Measurements from ENCODE around the gene PCED1A.

The PCED1A gene, protein sequence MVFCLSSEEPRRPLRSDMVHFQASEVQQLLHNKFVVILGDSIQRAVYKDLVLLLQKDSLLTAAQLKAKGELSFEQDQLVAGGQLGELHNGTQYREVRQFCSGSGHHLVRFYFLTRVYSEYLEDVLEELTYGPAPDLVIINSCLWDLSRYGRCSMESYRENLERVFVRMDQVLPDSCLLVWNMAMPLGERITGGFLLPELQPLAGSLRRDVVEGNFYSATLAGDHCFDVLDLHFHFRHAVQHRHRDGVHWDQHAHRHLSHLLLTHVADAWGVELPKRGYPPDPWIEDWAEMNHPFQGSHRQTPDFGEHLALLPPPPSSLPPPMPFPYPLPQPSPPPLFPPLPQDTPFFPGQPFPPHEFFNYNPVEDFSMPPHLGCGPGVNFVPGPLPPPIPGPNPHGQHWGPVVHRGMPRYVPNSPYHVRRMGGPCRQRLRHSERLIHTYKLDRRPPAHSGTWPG

GRCh38 chr20:2840138-2840966, at the start of gene PCED1A, which contains the start of gene VPS16:
Gene PCED1A, minus strand, starts transcription at chr20:2840655. Its CDS starts 743 bp downstream, at chr20:2839912.
Gene VPS16, plus strand, starts transcription at chr20:2840745. Its CDS starts 30 bp downstream, at chr20:2840775.
- DNase-seq (ENCODE audit: low read depth in 1 of 2, low spot score in 1 of 2): peak; percentile 84 to 89

GRCh38 chr20:2889797-2890196, 49.3 kb upstream of the PCED1A start:
- no peak for DNase-seq (ENCODE audit: low read depth in 1 of 2, low spot score in 1 of 2)

DNA sequence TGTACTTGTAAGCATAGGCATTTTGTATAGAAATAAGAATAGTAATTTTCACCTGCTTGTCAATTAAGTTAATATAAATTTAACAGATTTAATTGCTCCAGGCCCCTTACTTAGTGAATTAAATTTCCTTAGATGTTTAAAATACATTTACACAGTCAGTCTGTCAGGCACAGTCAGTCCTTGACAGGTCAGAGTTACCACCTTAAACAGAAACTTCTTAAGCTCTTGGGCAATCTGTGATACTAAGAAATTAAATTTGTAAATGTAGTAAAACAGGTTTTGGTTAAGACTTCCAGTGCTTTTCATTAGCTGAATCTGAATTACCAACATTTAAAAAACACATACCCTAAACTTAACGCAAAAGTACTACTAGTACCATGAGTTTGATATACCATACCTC, 48.8 kb upstream of the PCED1A start:
- DNase-seq (ENCODE audit: low read depth in 1 of 2, low spot score in 1 of 2): no peak

- no peak for DNase-seq (ENCODE audit: low read depth in 1 of 2, low spot score in 1 of 2)
These were observed 47.9 kb upstream of the PCED1A start for GRCh38 chr20:2888224-2888955.

DNA sequence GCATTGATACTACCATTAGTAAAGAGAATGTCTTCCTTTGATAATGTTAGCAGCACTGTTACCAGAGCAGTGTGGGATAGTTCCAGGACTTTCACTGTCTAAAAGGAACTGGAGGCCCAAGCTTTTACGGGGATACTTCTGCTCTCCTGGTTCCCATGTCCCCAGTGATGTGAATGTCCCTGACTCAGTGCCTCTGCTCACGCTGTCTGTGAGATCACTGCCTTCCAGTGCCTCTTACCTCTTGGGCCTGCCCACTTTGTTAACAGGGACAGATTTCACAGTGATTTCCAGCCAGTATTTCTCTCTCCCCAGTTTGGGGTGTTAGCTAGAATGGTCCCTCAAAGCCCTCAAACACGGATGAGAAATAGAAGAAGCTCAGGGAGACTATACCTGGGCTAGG, 47.3 kb upstream of the PCED1A start:
- no peak for DNase-seq (ENCODE audit: low read depth in 1 of 2, low spot score in 1 of 2)

DNA sequence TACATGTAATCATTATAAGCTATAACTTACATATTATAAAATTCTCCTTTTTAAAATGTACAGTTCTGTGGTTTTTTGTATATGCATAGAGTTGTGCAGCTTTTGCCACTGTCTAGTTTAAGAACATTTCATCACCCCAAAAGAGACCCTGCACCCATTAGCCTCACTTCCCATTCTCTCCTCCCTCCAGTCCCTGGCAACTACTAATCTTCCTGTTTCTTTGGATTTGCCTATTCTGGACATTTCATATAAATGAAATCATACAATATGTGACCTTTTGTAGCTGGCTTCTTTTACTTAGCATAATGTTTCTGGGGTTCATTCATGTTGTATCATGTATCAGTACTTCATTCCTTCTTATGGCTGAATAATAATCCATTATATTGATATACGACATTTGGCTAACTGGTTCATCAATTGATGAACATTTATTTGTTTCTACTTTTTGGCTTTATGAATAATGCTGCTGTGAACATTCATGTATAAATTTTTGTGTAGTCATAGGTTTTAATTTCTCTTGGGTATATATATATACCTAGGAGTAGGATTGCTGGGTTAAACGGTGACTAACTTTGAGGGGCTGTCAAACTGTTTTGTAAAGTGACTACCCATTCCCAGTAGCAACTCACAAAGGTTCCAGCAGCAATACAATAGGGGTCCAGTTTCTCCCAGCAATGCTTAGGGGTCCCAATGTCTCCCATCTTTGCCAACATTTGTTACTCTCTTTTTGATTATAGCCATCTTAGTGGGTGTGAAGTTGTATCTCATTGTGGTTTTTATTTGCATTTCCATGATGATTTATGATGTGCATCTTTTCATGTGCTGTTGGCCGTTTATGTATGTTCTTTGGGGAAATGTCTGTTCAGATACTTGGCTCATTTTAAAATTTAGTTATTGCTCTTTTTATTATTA, 43.5 kb upstream of the PCED1A start:
- no peak for DNase-seq (ENCODE audit: low read depth in 1 of 2, low spot score in 1 of 2)

DNA sequence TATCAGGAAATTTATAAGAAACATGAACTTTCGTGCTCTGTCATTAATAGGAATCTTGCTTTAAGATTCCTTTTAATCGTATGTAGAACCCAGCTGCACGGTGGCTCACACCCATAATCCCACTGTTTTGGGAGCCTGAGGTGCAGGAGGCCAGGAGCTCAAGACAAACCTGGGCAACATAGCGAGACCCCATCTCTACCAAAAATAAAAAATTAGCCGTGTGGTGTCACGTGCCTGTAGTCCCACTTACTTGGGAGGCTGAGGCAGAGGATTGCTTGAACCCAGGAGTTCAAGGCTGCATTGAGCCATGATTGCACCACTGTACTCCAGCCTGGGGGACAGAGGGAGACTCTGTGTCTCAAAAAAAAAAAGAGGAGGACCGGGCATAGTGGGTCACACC, 40.2 kb upstream of the PCED1A start:
- DNase-seq (ENCODE audit: low read depth in 1 of 2, low spot score in 1 of 2): no peak

- DNase-seq (ENCODE audit: low read depth in 1 of 2, low spot score in 1 of 2): no peak
These were observed 38.7 kb upstream of the PCED1A start for GRCh38 chr20:2879146-2879545.

DNA sequence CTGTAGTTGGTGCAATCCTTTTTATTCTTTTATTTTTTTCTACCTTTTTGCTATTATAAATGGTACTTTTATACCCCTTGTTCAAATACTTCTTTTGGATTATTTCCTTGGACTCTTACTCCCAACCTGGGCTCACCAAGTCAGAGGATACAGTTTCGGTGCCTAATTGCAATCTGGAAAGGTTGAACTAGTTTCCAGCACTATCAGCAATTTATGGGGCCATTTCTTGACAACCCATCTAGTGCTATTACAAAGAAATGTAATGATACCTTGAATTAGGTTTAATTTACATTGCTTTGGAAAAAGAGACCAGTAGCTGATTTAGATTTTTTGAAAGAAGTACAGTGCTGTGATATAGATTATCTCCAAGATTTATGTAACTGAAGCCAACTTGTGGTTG, 38.1 kb upstream of the PCED1A start:
- no peak for DNase-seq (ENCODE audit: low read depth in 1 of 2, low spot score in 1 of 2)

- DNase-seq (ENCODE audit: low read depth in 1 of 2, low spot score in 1 of 2): no peak
These were observed 35.3 kb upstream of the PCED1A start for GRCh38 chr20:2875690-2876203.

DNA sequence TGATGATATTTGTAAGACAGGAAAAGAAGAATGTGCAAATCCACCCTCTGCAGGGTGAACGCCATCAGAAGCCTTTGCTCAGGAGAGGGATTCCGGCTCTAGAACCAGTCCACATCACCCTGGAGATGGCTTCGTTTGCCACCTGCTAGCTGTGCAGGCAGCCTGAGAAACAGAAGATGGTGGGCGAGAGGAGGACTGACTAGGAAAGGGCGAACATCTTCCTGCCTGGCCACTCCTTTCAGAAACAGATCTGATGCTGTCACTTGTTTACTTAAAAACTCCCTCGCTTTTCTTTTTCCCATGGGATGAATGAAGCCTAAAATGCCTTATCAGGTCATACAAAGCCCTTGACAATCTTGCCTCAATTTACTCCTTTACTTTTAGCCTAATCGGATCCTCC, 34.0 kb upstream of the PCED1A start:
- DNase-seq (ENCODE audit: low read depth in 1 of 2, low spot score in 1 of 2): no peak

DNA sequence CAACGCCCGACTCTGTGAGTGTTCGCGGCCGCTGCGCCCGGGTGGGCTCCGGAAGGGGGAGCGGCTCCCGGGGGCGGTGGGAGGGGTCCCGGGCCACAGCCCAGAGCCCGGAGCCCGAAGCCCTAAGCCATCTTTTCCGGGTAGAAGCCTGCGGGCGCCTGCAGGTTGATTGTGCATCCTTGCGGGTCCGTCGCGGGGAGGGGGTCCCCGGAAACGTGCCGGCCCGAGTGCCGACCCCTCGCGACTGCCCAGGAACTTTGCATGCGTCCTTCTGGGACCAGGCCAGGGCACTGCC, 33.2 kb upstream of the PCED1A start:
- DNase-seq (ENCODE audit: low read depth in 1 of 2, low spot score in 1 of 2): peak in 1 of 2 donors; percentile 32

DNA sequence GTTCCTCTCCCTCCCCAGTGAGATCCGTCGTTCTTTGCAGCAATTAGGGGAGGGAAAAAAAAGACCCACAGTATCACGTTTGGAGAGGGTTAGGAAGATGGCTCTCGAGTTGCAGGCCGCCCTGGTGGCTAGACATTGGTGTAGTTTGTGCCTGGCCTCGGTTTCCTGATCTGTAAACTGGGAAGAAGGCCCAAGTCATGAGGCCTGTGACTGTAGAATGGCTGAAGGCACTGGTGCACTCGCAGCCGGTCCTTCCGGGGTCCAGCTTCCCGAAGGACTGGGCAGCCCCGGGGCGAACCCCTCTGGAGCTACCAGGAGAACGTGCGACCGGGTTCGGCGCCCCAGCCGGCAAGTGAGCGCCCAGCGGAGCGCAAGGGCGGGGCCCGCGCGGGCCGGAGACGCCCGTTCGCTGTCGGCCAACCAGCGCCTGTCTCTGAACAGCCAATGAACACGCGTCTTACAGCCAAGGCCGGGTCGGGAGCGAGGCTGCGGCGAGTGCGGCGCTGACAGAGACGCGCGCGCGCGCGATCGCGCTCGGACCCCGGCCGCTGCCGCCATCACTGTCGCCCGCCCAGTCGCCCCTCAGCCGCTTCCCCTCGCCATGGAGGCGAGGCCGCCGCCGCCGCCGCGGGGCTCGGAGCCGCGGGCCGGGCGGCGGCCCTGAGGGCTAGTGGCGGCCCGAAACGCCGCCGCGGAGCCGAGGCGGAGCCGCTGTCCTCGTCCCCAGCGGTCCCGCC, 32.7 kb upstream of the PCED1A start, which contains the start of gene PTPRA:
PTPRA (plus strand) TSS at position 472 of the 737 bp plus-strand sequence. CDS start 90,797 bp downstream, outside the sequence.
- peak; percentile 74 to 86 for DNase-seq (ENCODE audit: low read depth in 1 of 2, low spot score in 1 of 2)

DNA sequence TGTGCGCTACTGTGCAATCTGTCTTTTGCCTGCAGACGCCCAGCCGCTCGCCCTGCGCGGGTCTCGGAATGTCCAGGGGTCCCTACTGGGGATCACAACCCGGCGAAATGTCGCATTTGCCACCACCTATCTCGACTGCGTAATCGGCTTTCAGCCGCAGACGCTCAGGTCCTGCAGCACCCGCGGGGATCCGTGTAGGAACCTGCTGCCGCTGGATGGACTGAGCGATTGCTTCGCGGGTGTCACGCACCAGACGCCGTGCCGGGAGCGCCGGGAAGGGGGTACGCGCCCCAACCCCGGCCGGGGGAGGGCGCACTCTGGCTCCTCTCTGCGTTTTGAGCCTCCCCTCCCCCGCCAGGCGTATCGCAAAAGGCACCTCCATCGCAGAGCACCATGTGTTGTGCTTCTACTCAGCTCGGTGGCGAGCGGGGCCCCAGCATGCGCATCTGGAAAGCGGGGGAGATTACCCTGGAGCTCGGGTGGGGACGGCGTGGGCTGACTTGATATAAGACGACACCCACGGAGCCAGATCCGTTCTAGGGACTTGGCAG, 32.1 kb upstream of the PCED1A start:
- DNase-seq (ENCODE audit: low read depth in 1 of 2, low spot score in 1 of 2): peak; percentile 51 to 69

DNA sequence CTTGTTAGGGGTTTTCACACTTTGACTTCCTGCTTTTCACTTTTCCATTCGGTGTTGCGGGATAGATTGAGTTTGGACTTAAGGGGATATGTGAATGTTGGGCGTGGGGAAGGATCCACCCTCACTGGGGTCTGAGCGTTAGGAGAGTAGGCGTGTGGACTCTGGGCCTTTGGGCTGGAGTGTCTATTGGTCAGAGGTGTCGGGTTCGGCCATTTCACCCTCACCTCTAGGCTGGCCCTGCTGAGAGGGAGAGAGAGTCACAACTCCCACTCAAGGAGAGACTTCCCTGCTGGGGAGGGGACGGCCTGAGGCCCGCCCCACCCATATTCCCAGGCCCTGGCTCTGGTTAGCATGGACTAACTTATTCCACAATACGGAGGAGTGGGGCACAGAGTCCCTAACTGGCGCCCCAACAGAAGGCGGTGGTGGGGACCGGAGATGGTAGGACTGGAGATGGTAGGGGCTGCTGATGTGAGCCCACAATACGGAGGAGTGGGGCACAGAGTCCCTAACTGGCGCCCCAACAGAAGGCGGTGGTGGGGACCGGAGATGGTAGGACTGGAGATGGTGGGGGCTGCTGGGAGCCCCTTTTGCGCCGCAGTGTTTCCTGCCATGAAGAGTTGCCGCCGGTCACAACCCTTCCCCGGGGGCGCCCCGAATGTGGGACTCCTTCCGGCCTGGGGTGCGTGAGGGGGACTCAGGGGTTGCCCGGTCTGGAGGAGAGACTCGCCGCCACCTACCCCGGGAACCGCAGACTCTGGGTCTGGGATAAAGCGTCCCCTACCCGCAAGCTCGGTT, 31.4 kb upstream of the PCED1A start:
- DNase-seq (ENCODE audit: low read depth in 1 of 2, low spot score in 1 of 2): no peak

- no peak for DNase-seq (ENCODE audit: low read depth in 1 of 2, low spot score in 1 of 2)
These were observed 30.6 kb upstream of the PCED1A start for GRCh38 chr20:2871111-2871465.

- DNase-seq (ENCODE audit: low read depth in 1 of 2, low spot score in 1 of 2): no peak
These were observed 28.9 kb upstream of the PCED1A start for GRCh38 chr20:2869381-2869780.

DNA sequence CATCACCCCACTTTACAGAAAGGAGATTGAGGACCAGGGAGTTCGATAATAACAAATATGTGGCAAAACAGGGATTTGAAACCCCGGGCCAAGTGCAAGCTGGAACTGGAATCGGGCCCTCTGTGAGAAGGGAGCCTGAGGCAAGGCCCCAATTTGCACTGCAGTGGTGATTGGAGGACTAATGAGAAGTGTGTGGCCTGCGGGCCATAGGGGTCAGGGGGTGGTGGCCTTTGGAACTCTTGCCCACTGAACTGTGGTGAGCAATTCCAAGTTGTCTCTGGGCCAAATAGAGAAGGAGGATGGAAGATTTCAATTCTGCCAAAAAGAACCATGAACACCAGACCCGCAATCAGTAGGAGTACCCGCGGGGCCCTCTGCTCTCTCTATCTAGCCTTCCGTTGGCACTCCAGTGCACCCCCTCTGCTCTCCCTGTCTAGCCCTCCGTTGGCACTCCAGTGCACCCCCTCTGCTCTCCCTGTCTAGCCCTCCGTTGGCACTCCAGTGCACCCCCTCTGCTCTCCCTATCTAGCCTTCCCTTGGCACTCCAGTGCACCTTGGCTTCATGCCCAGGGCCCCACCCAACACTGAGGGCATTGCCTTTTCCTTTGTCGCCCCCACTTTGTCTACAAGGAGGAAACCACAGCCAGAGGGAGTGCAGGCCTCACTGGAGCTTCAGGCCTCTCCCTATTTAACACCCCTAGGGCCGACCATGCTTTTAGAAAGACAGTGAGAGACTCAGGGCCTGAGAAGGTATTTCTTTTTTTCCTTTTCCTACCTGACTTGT, 26.8 kb upstream of the PCED1A start:
- DNase-seq (ENCODE audit: low read depth in 1 of 2, low spot score in 1 of 2): no peak

Measured in activated CD4-positive, alpha-beta T cell treated with anti-CD3 and anti-CD28 coated beads, Interleukin-2, amount 50 U/mL, for 24 hours (primary cell).